GM23338 (cell line): Measurements from ENCODE around the gene CLOCK. TPM values are rescaled to one million over a fixed set of nuclear protein-coding genes. Genes with fewer than 3 reads are reported as not detected.

ENCODE experiments used
- ATAC-seq: fragments of 200-7000 bp; cut with Tn5 transposase; 3 replicates; pipeline ENCODE4 v1.9.1; 2020
- DNase-seq: peaks from one replicate; pipeline ENCODE4 v3.0.0-alpha.2; 2015; ENCODE audit warnings: low spot score
- H2AFZ ChIP-seq: fragments of 200-600 bp; sonication (generic); 2 replicates; pipeline ENCODE4 v1.8.0; 2016; ENCODE audit warnings: antibody characterized with exemption, mild to moderate bottlenecking, moderate library complexity
- H3F3A ChIP-seq: fragments of 200-600 bp; sonication (generic); replicated peaks from 2 replicates; pipeline ENCODE4 v1.8.0; 2017; ENCODE audit warnings: antibody characterized with exemption, mixed run types, low read depth
- H3K27ac ChIP-seq: fragments of 200-600 bp; sonication (generic); 2 replicates; pipeline ENCODE4 v1.6.1; 2016; ENCODE audit warnings: low read depth
- H3K27me3 ChIP-seq: fragments of 200-600 bp; sonication (generic); 2 replicates; pipeline ENCODE4 v1.8.0; 2016; ENCODE audit warnings: mild to moderate bottlenecking, mixed run types, moderate library complexity; ENCODE audit not compliant: insufficient read depth
- H3K36me3 ChIP-seq: fragments of 200-600 bp; sonication (generic); 2 replicates; pipeline ENCODE4 v1.8.0; 2016; ENCODE audit warnings: mild to moderate bottlenecking; ENCODE audit not compliant: insufficient read depth
- H3K4me1 ChIP-seq: fragments of 200-600 bp; sonication (generic); 2 replicates; pipeline ENCODE4 v1.8.0; 2016; ENCODE audit warnings: mild to moderate bottlenecking, moderate library complexity; ENCODE audit not compliant: insufficient read depth
- H3K4me2 ChIP-seq: fragments of 200-600 bp; sonication (generic); 2 replicates; pipeline ENCODE4 v1.7.1; 2017; ENCODE audit warnings: mixed run types
- H3K4me3 ChIP-seq: fragments of 200-600 bp; sonication (generic); 2 replicates; pipeline ENCODE4 v1.6.1; 2016; ENCODE audit warnings: mixed run types
- H3K79me2 ChIP-seq: fragments of 200-600 bp; sonication (generic); replicated peaks from 2 replicates; pipeline ENCODE4 v1.8.0; 2017; ENCODE audit warnings: mild to moderate bottlenecking; ENCODE audit not compliant: insufficient read depth
- H3K9me2 ChIP-seq: fragments of 200-600 bp; sonication (generic); 2 replicates; pipeline ENCODE4 v1.8.0; 2017; ENCODE audit not compliant: insufficient read depth
- H4K20me1 ChIP-seq: fragments of 200-600 bp; sonication (generic); replicated peaks from 2 replicates; pipeline ENCODE4 v1.8.0; 2017; ENCODE audit warnings: mild to moderate bottlenecking; ENCODE audit not compliant: insufficient read depth
- H3K27ac Mint-ChIP-seq: 2 replicates; pipeline ENCODE4 v1.8.0; 2020; ENCODE audit warnings: inconsistent platforms, mild to moderate bottlenecking, moderate library complexity, mixed read lengths
- H3K27me3 Mint-ChIP-seq: 3 replicates; pipeline ENCODE4 v1.8.0; 2022; ENCODE audit warnings: low read depth, mild to moderate bottlenecking, moderate library complexity, mixed read lengths, inconsistent platforms; ENCODE audit not compliant: insufficient read depth, poor library complexity
- H3K36me3 Mint-ChIP-seq: 3 replicates; pipeline ENCODE4 v1.8.0; 2021; ENCODE audit warnings: low read depth, mild to moderate bottlenecking, inconsistent platforms, moderate library complexity, mixed read lengths
- H3K4me1 Mint-ChIP-seq: 3 replicates; pipeline ENCODE4 v1.8.0; 2020; ENCODE audit warnings: mild to moderate bottlenecking, inconsistent platforms, mixed read lengths
- H3K4me3 Mint-ChIP-seq: 3 replicates; pipeline ENCODE4 v1.8.0; 2021; ENCODE audit warnings: moderate library complexity, mild to moderate bottlenecking, inconsistent platforms, mixed read lengths
- H3K9me3 Mint-ChIP-seq: 3 replicates; pipeline ENCODE4 v1.8.0; 2020; ENCODE audit warnings: moderate library complexity, mild to moderate bottlenecking, inconsistent platforms, mixed read lengths
- CREB1 ChIP-seq: fragments of 250-450 bp; sonication (Bioruptor Pico); IDR thresholded peaks from 2 replicates; pipeline ENCODE4 v1.5.0; 2020; ENCODE audit warnings: low read depth, mild to moderate bottlenecking, moderate library complexity
- CTCF ChIP-seq, 2 experiments: fragments of 200-600 bp in 1 of 2; sonication (generic) in 1 of 2; conservative IDR thresholded peaks; 2 replicates each; pipeline versions ENCODE4 v1.5.1 to v1.6.1; 2016 to 2017; ENCODE audit warnings: antibody characterized with exemption in 2 of 2, low read depth in 2 of 2, mild to moderate bottlenecking in 2 of 2, moderate library complexity in 1 of 2
- ETS1 ChIP-seq: IDR thresholded peaks from 2 replicates; pipeline ENCODE4 v1.6.1; 2016; ENCODE audit warnings: antibody characterized with exemption
- EZH2 ChIP-seq: fragments of 200-600 bp; sonication (generic); IDR thresholded peaks from one replicate; pipeline ENCODE4 v1.8.0; 2017; ENCODE audit warnings: antibody characterized with exemption, mild to moderate bottlenecking, low read depth; ENCODE audit not compliant: unreplicated experiment
- EZH2phosphoT487 ChIP-seq: fragments of 200-600 bp; sonication (generic); IDR thresholded peaks from one replicate; pipeline ENCODE4 v1.8.1; 2018; ENCODE audit warnings: antibody characterized with exemption; ENCODE audit not compliant: unreplicated experiment
- JUNB ChIP-seq: IDR thresholded peaks from one replicate; pipeline ENCODE4 v1.6.1; 2016; ENCODE audit warnings: antibody characterized with exemption; ENCODE audit not compliant: unreplicated experiment
- NANOG ChIP-seq: IDR thresholded peaks from 2 replicates; pipeline ENCODE4 v1.6.1; 2016; ENCODE audit warnings: antibody characterized with exemption, borderline replicate concordance
- POLR2AphosphoS5 ChIP-seq: IDR thresholded peaks from 2 replicates; pipeline ENCODE4 v1.6.1; 2016; ENCODE audit warnings: antibody characterized with exemption, low read depth
- REST ChIP-seq: IDR thresholded peaks from one replicate; pipeline ENCODE4 v1.6.1; 2018; ENCODE audit warnings: antibody characterized with exemption; ENCODE audit not compliant: unreplicated experiment
- STAT1 ChIP-seq: IDR thresholded peaks from one replicate; pipeline ENCODE4 v1.6.1; 2016; ENCODE audit warnings: antibody characterized with exemption; ENCODE audit not compliant: unreplicated experiment
- ZNF114 ChIP-seq: fragments of 250-450 bp; sonication (Bioruptor Pico); IDR thresholded peaks from 2 replicates; pipeline ENCODE4 v1.5.0; 2020; ENCODE audit warnings: mild to moderate bottlenecking, moderate library complexity
- ZNF331 ChIP-seq: fragments of 250-450 bp; sonication (Bioruptor Pico); IDR thresholded peaks from 2 replicates; pipeline ENCODE4 v1.5.0; 2020; ENCODE audit warnings: low read depth, mild to moderate bottlenecking, moderate library complexity
- ZNF462 ChIP-seq: fragments of 250-450 bp; sonication (Bioruptor Pico); IDR thresholded peaks from 2 replicates; pipeline ENCODE4 v1.5.0; 2020; ENCODE audit warnings: mild to moderate bottlenecking, moderate library complexity
- polyA plus RNA-seq: library from polyadenylated mRNA; unstranded; fragments of >200 nt; fragmentation: Nextera tagmentation; extraction: Ambion mirVana; gene quantifications from 2 replicates; pipeline ENCODE4 v1.2.1, GENCODE V29; 2016
- total RNA-seq: library from RNA; depleted of rRNA; stranded (reverse); fragments of >200 nt; shearing (Covaris generic); gene quantifications from 2 replicates; pipeline ENCODE4 v1.2.3, GENCODE V29; 2014

Gene CLOCK
- total and polyA plus RNA-seq, 2 experiments from 2014 or later = 17.1 to 28.8 TPM

- H3K27me3 Mint-ChIP-seq = peaks cover 7% of the 10 kb centered on the region
- Histone ChIP-seq H3K27ac (no peak overlapping the region), H4K20me1 (peaks cover 18% of the 10 kb centered on the region), H3F3A (no peaks in the 10 kb centered on the region), H2AFZ (no peak overlapping the region), H3K4me2 (no peak overlapping the region), H3K27me3 (no peaks in the 10 kb centered on the region), H3K36me3 (no peaks in the 10 kb centered on the region), H3K9me2 (no peaks in the 10 kb centered on the region), H3K4me1 (peaks cover 15% of the 10 kb centered on the region), H3K4me3 (no peak overlapping the region), H3K79me2 (peaks cover 29% of the 10 kb centered on the region)
- peaks cover 18% of the 10 kb centered on the region for H3K4me1 Mint-ChIP-seq
- no peak overlapping the region for H3K4me3 Mint-ChIP-seq
- peaks cover 18% of the 10 kb centered on the region for H3K36me3 Mint-ChIP-seq
- H3K27ac Mint-ChIP-seq = no peak overlapping the region
- no peak for TF ChIP-seq STAT1
- TF ChIP-seq ZNF331 (CRISPR knock-in tag) = no peak
- TF ChIP-seq JUNB = no peak
- no peak for TF ChIP-seq ZNF114
- TF ChIP-seq EZH2 = no peak
- no peak for TF ChIP-seq CREB1
- TF ChIP-seq CTCF (conservative IDR thresholded peaks at IDR 0.05; ENCODE audit: low read depth in 2 of 2) = no peak
- TF ChIP-seq POLR2AphosphoS5 = no peak
- TF ChIP-seq ETS1 = no peak
- TF ChIP-seq EZH2phosphoT487 = no peak
- no peak for TF ChIP-seq NANOG
- TF ChIP-seq ZNF462 = no peak
- no peak for TF ChIP-seq REST
- H3K9me3 Mint-ChIP-seq = no peaks in the 10 kb centered on the region; the same call in 1 of the 3 replicates
- ATAC-seq = no peak
- DNase-seq = no peak
Measured at GRCh38 chr4:55393461-55394320, 153.0 kb downstream of the CLOCK start.
